PFSK-1 (cell line): ENCODE data around the gene STK33.

ENCODE experiments used
- SIN3A ChIP-seq: IDR thresholded peaks from 2 replicates; pipeline ENCODE4 v1.6.1; 2012; ENCODE audit warnings: mild to moderate bottlenecking, low read length, moderate library complexity, borderline replicate concordance; ENCODE audit not compliant: insufficient read depth
- TAF1 ChIP-seq: IDR thresholded peaks from 2 replicates; pipeline ENCODE4 v1.6.1; 2012; ENCODE audit warnings: low read length, control low read depth, borderline replicate concordance; ENCODE audit not compliant: insufficient read depth
- TF ChIP-seq, protein P1 (sequence below), 2 experiments: IDR thresholded peaks; 2 replicates each; pipeline versions ENCODE4 v1.6.1 to v1.8.0; 2011 to 2012; ENCODE audit warnings: low read depth in 2 of 2, low read length in 2 of 2, control low read depth in 1 of 2, inconsistent platforms in 1 of 2, mild to moderate bottlenecking in 1 of 2, moderate library complexity in 1 of 2; ENCODE audit not compliant: insufficient read depth in 1 of 2

DNA sequence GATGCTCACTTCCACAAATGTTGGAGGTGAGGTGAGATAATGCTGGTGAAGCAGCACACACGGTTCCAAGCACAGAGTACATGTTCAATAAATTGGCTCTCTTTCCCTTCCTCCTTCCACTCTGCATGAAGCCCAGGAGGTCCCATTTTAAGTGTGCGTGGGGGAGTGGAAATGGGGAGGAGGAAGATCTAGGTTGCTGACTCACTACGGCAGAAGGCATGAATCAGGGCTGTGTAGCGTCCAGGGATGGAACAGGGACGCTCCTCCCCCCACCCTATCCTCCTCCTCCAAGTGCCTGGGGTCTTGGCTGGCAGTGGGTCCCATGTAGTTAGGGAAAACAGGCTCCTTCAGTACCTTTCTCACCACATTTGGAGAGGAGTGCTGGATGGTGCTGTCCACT lies 44.3 kb upstream of the STK33 start:
- TF ChIP-seq TAF1 = no peak
- TF ChIP-seq SIN3A = no peak
- TF ChIP-seq, protein P1, sequence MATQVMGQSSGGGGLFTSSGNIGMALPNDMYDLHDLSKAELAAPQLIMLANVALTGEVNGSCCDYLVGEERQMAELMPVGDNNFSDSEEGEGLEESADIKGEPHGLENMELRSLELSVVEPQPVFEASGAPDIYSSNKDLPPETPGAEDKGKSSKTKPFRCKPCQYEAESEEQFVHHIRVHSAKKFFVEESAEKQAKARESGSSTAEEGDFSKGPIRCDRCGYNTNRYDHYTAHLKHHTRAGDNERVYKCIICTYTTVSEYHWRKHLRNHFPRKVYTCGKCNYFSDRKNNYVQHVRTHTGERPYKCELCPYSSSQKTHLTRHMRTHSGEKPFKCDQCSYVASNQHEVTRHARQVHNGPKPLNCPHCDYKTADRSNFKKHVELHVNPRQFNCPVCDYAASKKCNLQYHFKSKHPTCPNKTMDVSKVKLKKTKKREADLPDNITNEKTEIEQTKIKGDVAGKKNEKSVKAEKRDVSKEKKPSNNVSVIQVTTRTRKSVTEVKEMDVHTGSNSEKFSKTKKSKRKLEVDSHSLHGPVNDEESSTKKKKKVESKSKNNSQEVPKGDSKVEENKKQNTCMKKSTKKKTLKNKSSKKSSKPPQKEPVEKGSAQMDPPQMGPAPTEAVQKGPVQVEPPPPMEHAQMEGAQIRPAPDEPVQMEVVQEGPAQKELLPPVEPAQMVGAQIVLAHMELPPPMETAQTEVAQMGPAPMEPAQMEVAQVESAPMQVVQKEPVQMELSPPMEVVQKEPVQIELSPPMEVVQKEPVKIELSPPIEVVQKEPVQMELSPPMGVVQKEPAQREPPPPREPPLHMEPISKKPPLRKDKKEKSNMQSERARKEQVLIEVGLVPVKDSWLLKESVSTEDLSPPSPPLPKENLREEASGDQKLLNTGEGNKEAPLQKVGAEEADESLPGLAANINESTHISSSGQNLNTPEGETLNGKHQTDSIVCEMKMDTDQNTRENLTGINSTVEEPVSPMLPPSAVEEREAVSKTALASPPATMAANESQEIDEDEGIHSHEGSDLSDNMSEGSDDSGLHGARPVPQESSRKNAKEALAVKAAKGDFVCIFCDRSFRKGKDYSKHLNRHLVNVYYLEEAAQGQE (IDR thresholded peaks at IDR 0.05; ENCODE audit: insufficient read depth in 1 of 2, low read depth in 2 of 2, low read length in 2 of 2) = no peak
